GM23338 (cell line): ENCODE results near the gene C3orf62. TPM values are rescaled to one million over a fixed set of nuclear protein-coding genes. Genes with fewer than 3 reads are reported as not detected.

Experiments
- ATAC-seq: fragments of 200-7000 bp; cut with Tn5 transposase; 3 replicates; pipeline ENCODE4 v1.9.1; 2020
- DNase-seq: peaks from one replicate; pipeline ENCODE4 v3.0.0-alpha.2; 2015; ENCODE audit warnings: low spot score
- H2AFZ ChIP-seq: fragments of 200-600 bp; sonication (generic); 2 replicates; pipeline ENCODE4 v1.8.0; 2016; ENCODE audit warnings: antibody characterized with exemption, mild to moderate bottlenecking, moderate library complexity
- H3F3A ChIP-seq: fragments of 200-600 bp; sonication (generic); replicated peaks from 2 replicates; pipeline ENCODE4 v1.8.0; 2017; ENCODE audit warnings: antibody characterized with exemption, mixed run types, low read depth
- H3K27ac ChIP-seq: fragments of 200-600 bp; sonication (generic); 2 replicates; pipeline ENCODE4 v1.6.1; 2016; ENCODE audit warnings: low read depth
- H3K27me3 ChIP-seq: fragments of 200-600 bp; sonication (generic); 2 replicates; pipeline ENCODE4 v1.8.0; 2016; ENCODE audit warnings: mild to moderate bottlenecking, mixed run types, moderate library complexity; ENCODE audit not compliant: insufficient read depth
- H3K36me3 ChIP-seq: fragments of 200-600 bp; sonication (generic); 2 replicates; pipeline ENCODE4 v1.8.0; 2016; ENCODE audit warnings: mild to moderate bottlenecking; ENCODE audit not compliant: insufficient read depth
- H3K4me1 ChIP-seq: fragments of 200-600 bp; sonication (generic); 2 replicates; pipeline ENCODE4 v1.8.0; 2016; ENCODE audit warnings: mild to moderate bottlenecking, moderate library complexity; ENCODE audit not compliant: insufficient read depth
- H3K4me2 ChIP-seq: fragments of 200-600 bp; sonication (generic); 2 replicates; pipeline ENCODE4 v1.7.1; 2017; ENCODE audit warnings: mixed run types
- H3K4me3 ChIP-seq: fragments of 200-600 bp; sonication (generic); 2 replicates; pipeline ENCODE4 v1.6.1; 2016; ENCODE audit warnings: mixed run types
- H3K79me2 ChIP-seq: fragments of 200-600 bp; sonication (generic); replicated peaks from 2 replicates; pipeline ENCODE4 v1.8.0; 2017; ENCODE audit warnings: mild to moderate bottlenecking; ENCODE audit not compliant: insufficient read depth
- H3K9me2 ChIP-seq: fragments of 200-600 bp; sonication (generic); 2 replicates; pipeline ENCODE4 v1.8.0; 2017; ENCODE audit not compliant: insufficient read depth
- H4K20me1 ChIP-seq: fragments of 200-600 bp; sonication (generic); replicated peaks from 2 replicates; pipeline ENCODE4 v1.8.0; 2017; ENCODE audit warnings: mild to moderate bottlenecking; ENCODE audit not compliant: insufficient read depth
- H3K27ac Mint-ChIP-seq: 2 replicates; pipeline ENCODE4 v1.8.0; 2020; ENCODE audit warnings: inconsistent platforms, mild to moderate bottlenecking, moderate library complexity, mixed read lengths
- H3K27me3 Mint-ChIP-seq: 3 replicates; pipeline ENCODE4 v1.8.0; 2022; ENCODE audit warnings: low read depth, mild to moderate bottlenecking, moderate library complexity, mixed read lengths, inconsistent platforms; ENCODE audit not compliant: insufficient read depth, poor library complexity
- H3K36me3 Mint-ChIP-seq: 3 replicates; pipeline ENCODE4 v1.8.0; 2021; ENCODE audit warnings: low read depth, mild to moderate bottlenecking, inconsistent platforms, moderate library complexity, mixed read lengths
- H3K4me1 Mint-ChIP-seq: 3 replicates; pipeline ENCODE4 v1.8.0; 2020; ENCODE audit warnings: mild to moderate bottlenecking, inconsistent platforms, mixed read lengths
- H3K4me3 Mint-ChIP-seq: 3 replicates; pipeline ENCODE4 v1.8.0; 2021; ENCODE audit warnings: moderate library complexity, mild to moderate bottlenecking, inconsistent platforms, mixed read lengths
- H3K9me3 Mint-ChIP-seq: 3 replicates; pipeline ENCODE4 v1.8.0; 2020; ENCODE audit warnings: moderate library complexity, mild to moderate bottlenecking, inconsistent platforms, mixed read lengths
- CREB1 ChIP-seq: fragments of 250-450 bp; sonication (Bioruptor Pico); IDR thresholded peaks from 2 replicates; pipeline ENCODE4 v1.5.0; 2020; ENCODE audit warnings: low read depth, mild to moderate bottlenecking, moderate library complexity
- EZH2 ChIP-seq: fragments of 200-600 bp; sonication (generic); IDR thresholded peaks from one replicate; pipeline ENCODE4 v1.8.0; 2017; ENCODE audit warnings: antibody characterized with exemption, mild to moderate bottlenecking, low read depth; ENCODE audit not compliant: unreplicated experiment
- EZH2phosphoT487 ChIP-seq: fragments of 200-600 bp; sonication (generic); IDR thresholded peaks from one replicate; pipeline ENCODE4 v1.8.1; 2018; ENCODE audit warnings: antibody characterized with exemption; ENCODE audit not compliant: unreplicated experiment
- JUNB ChIP-seq: IDR thresholded peaks from one replicate; pipeline ENCODE4 v1.6.1; 2016; ENCODE audit warnings: antibody characterized with exemption; ENCODE audit not compliant: unreplicated experiment
- NANOG ChIP-seq: IDR thresholded peaks from 2 replicates; pipeline ENCODE4 v1.6.1; 2016; ENCODE audit warnings: antibody characterized with exemption, borderline replicate concordance
- POLR2AphosphoS5 ChIP-seq: IDR thresholded peaks from 2 replicates; pipeline ENCODE4 v1.6.1; 2016; ENCODE audit warnings: antibody characterized with exemption, low read depth
- STAT1 ChIP-seq: IDR thresholded peaks from one replicate; pipeline ENCODE4 v1.6.1; 2016; ENCODE audit warnings: antibody characterized with exemption; ENCODE audit not compliant: unreplicated experiment
- ZNF114 ChIP-seq: fragments of 250-450 bp; sonication (Bioruptor Pico); IDR thresholded peaks from 2 replicates; pipeline ENCODE4 v1.5.0; 2020; ENCODE audit warnings: mild to moderate bottlenecking, moderate library complexity
- ZNF331 ChIP-seq: fragments of 250-450 bp; sonication (Bioruptor Pico); IDR thresholded peaks from 2 replicates; pipeline ENCODE4 v1.5.0; 2020; ENCODE audit warnings: low read depth, mild to moderate bottlenecking, moderate library complexity
- polyA plus RNA-seq: library from polyadenylated mRNA; unstranded; fragments of >200 nt; fragmentation: Nextera tagmentation; extraction: Ambion mirVana; gene quantifications from 2 replicates; pipeline ENCODE4 v1.2.1, GENCODE V29; 2016
- total RNA-seq: library from RNA; depleted of rRNA; stranded (reverse); fragments of >200 nt; shearing (Covaris generic); gene quantifications from 2 replicates; pipeline ENCODE4 v1.2.3, GENCODE V29; 2014
- TF ChIP-seq, protein P1 (sequence below), 2 experiments: fragments of 200-600 bp in 1 of 2; sonication (generic) in 1 of 2; conservative IDR thresholded peaks; 2 replicates each; pipeline versions ENCODE4 v1.5.1 to v1.6.1; 2016 to 2017; ENCODE audit warnings: antibody characterized with exemption in 2 of 2, low read depth in 2 of 2, mild to moderate bottlenecking in 2 of 2, moderate library complexity in 1 of 2
- TF ChIP-seq, protein P2 (sequence below): IDR thresholded peaks from 2 replicates; pipeline ENCODE4 v1.6.1; 2016; ENCODE audit warnings: antibody characterized with exemption
- TF ChIP-seq, protein P3 (sequence below): IDR thresholded peaks from one replicate; pipeline ENCODE4 v1.6.1; 2018; ENCODE audit warnings: antibody characterized with exemption; ENCODE audit not compliant: unreplicated experiment

The C3orf62 gene
- total and polyA plus RNA-seq, 2 experiments from 2014 or later, result 1.6 to 2.4 TPM

DNA sequence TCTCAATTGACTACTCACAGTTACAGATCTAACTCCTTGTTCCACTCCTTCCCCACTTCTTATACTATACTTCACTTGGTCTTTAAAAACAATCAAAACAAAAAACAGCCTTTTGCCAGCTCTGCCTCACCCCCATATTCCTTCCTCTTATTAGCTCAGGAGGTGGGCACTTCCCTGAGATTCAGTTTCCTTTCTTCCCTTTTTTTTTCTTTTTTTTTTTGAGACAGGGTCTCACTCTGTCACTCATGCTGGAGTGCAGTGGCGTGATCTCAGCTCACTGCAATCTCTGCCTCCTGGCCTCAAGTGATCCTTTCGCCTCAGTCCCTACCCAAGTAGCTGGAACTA lies 6.9 kb downstream of the C3orf62 start:
- H3K4me3 ChIP-seq, result no peak overlapping the region
- DNase-seq, result no peak
- no peaks in the 10 kb centered on the region for H3K4me1 ChIP-seq
- no peaks in the 10 kb centered on the region for H3K9me2 ChIP-seq
- no peak for ATAC-seq
- no peak overlapping the region for H3K27ac ChIP-seq
- Mint-ChIP-seq H3K27ac (no peak overlapping the region; the same call in 1 of the 2 replicates), H3K4me3 (no peak overlapping the region), H3K36me3 (no peaks in the 10 kb centered on the region), H3K4me1 (no peaks in the 10 kb centered on the region), H3K9me3 (no peaks in the 10 kb centered on the region), H3K27me3 (peaks cover 5% of the 10 kb centered on the region)
- TF ChIP-seq STAT1 (no peak), CREB1 (CRISPR knock-in tag) (no peak), EZH2 (no peak), JUNB (no peak), POLR2AphosphoS5 (no peak), ZNF331 (CRISPR knock-in tag) (no peak)
- TF ChIP-seq, protein P1, sequence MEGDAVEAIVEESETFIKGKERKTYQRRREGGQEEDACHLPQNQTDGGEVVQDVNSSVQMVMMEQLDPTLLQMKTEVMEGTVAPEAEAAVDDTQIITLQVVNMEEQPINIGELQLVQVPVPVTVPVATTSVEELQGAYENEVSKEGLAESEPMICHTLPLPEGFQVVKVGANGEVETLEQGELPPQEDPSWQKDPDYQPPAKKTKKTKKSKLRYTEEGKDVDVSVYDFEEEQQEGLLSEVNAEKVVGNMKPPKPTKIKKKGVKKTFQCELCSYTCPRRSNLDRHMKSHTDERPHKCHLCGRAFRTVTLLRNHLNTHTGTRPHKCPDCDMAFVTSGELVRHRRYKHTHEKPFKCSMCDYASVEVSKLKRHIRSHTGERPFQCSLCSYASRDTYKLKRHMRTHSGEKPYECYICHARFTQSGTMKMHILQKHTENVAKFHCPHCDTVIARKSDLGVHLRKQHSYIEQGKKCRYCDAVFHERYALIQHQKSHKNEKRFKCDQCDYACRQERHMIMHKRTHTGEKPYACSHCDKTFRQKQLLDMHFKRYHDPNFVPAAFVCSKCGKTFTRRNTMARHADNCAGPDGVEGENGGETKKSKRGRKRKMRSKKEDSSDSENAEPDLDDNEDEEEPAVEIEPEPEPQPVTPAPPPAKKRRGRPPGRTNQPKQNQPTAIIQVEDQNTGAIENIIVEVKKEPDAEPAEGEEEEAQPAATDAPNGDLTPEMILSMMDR (conservative IDR thresholded peaks at IDR 0.05; ENCODE audit: low read depth in 2 of 2), result no peak
- TF ChIP-seq, protein P2, sequence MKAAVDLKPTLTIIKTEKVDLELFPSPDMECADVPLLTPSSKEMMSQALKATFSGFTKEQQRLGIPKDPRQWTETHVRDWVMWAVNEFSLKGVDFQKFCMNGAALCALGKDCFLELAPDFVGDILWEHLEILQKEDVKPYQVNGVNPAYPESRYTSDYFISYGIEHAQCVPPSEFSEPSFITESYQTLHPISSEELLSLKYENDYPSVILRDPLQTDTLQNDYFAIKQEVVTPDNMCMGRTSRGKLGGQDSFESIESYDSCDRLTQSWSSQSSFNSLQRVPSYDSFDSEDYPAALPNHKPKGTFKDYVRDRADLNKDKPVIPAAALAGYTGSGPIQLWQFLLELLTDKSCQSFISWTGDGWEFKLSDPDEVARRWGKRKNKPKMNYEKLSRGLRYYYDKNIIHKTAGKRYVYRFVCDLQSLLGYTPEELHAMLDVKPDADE, result no peak
- TF ChIP-seq, protein P3, sequence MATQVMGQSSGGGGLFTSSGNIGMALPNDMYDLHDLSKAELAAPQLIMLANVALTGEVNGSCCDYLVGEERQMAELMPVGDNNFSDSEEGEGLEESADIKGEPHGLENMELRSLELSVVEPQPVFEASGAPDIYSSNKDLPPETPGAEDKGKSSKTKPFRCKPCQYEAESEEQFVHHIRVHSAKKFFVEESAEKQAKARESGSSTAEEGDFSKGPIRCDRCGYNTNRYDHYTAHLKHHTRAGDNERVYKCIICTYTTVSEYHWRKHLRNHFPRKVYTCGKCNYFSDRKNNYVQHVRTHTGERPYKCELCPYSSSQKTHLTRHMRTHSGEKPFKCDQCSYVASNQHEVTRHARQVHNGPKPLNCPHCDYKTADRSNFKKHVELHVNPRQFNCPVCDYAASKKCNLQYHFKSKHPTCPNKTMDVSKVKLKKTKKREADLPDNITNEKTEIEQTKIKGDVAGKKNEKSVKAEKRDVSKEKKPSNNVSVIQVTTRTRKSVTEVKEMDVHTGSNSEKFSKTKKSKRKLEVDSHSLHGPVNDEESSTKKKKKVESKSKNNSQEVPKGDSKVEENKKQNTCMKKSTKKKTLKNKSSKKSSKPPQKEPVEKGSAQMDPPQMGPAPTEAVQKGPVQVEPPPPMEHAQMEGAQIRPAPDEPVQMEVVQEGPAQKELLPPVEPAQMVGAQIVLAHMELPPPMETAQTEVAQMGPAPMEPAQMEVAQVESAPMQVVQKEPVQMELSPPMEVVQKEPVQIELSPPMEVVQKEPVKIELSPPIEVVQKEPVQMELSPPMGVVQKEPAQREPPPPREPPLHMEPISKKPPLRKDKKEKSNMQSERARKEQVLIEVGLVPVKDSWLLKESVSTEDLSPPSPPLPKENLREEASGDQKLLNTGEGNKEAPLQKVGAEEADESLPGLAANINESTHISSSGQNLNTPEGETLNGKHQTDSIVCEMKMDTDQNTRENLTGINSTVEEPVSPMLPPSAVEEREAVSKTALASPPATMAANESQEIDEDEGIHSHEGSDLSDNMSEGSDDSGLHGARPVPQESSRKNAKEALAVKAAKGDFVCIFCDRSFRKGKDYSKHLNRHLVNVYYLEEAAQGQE, result no peak
- H4K20me1 ChIP-seq, result no peaks in the 10 kb centered on the region
- H2AFZ ChIP-seq, result no peak overlapping the region
- H3K27me3 ChIP-seq, result no peaks in the 10 kb centered on the region
- no peaks in the 10 kb centered on the region for H3K36me3 ChIP-seq
- no peak overlapping the region for H3K4me2 ChIP-seq
- no peaks in the 10 kb centered on the region for H3F3A ChIP-seq
- H3K79me2 ChIP-seq, result no peaks in the 10 kb centered on the region

- no peak overlapping the region for H3K27ac ChIP-seq
- no peak overlapping the region for H3K4me3 ChIP-seq
- no peaks in the 10 kb centered on the region for H3F3A ChIP-seq
- no peaks in the 10 kb centered on the region for H3K36me3 ChIP-seq
- Mint-ChIP-seq H3K36me3 (no peaks in the 10 kb centered on the region), H3K27ac (no peak overlapping the region; the same call in 1 of the 2 replicates), H3K4me3 (no peak overlapping the region), H3K9me3 (no peaks in the 10 kb centered on the region), H3K4me1 (no peaks in the 10 kb centered on the region), H3K27me3 (peaks cover 4% of the 10 kb centered on the region)
- DNase-seq (no peak), ATAC-seq (peak; percentile 71)
- H3K79me2 ChIP-seq, result no peaks in the 10 kb centered on the region
- no peaks in the 10 kb centered on the region for H3K9me2 ChIP-seq
- H3K4me2 ChIP-seq, result no peak overlapping the region
- no peaks in the 10 kb centered on the region for H4K20me1 ChIP-seq
- H3K27me3 ChIP-seq, result no peaks in the 10 kb centered on the region
- TF ChIP-seq JUNB, result no peak
- TF ChIP-seq, protein P1 (conservative IDR thresholded peaks at IDR 0.05; ENCODE audit: low read depth in 2 of 2), result no peak
- no peak for TF ChIP-seq NANOG
- no peak for TF ChIP-seq CREB1 (CRISPR knock-in tag)
- TF ChIP-seq ZNF114, result no peak
- TF ChIP-seq EZH2phosphoT487, result no peak
- TF ChIP-seq POLR2AphosphoS5, result no peak
- TF ChIP-seq ZNF331 (CRISPR knock-in tag), result no peak
- no peak for TF ChIP-seq EZH2
- TF ChIP-seq STAT1, result no peak
- no peaks in the 10 kb centered on the region for H3K4me1 ChIP-seq
- H2AFZ ChIP-seq, result no peak overlapping the region
These were observed 7.4 kb downstream of the C3orf62 start for GRCh38 chr3:49269443-49270155.
